HepG2 (cell line): Measurements from ENCODE around the gene LHX1. TPM values are rescaled to one million over a fixed set of nuclear protein-coding genes. Genes with fewer than 3 reads are reported as not detected.

Experiments used
- ATAC-seq: fragments of 200-7000 bp; cut with Tn5 transposase; 3 replicates; pipeline ENCODE4 v1.9.1; 2020; ENCODE audit warnings: mild to moderate bottlenecking, moderate library complexity
- BruUV-seq: library from RNA; stranded (reverse); fragments of 400-500 nt; replicated peaks from 2 replicates; lab custom pipeline; 2021; lab: Mats Ljungman, UMichigan
- CTCF ChIA-PET: fragments of 300-600 bp; formaldehyde crosslinking; extraction: SDS; loops from one replicate; lab custom pipeline; 2021; ENCODE audit warnings: low total read pairs, inconsistent platforms, low intra/inter-chr PET ratio; lab: Yijun Ruan, JAX
- POLR2A ChIA-PET: fragments of 350-600 bp; sonication (Branson Sonifier 250); formaldehyde crosslinking; loops from one replicate; lab custom pipeline; 2020; ENCODE audit warnings: antibody characterized with exemption, inconsistent platforms; lab: Yijun Ruan, JAX
- DNase-seq: peaks from one replicate; pipeline ENCODE4 v3.0.0-alpha.2; 2015; ENCODE audit warnings: low spot score
- FAIRE-seq: peaks from 3 replicates; lab custom pipeline; 2011; peaks lifted over from hg19 to GRCh38; lab: Jason Lieb, UNC
- H2AFZ ChIP-seq: one replicate; pipeline ENCODE4 v1.6.1; 2011; ENCODE audit warnings: low read length, inconsistent platforms
- H3K27ac ChIP-seq: fragments of 300-600 bp; 3 replicates; pipeline ENCODE4 v1.8.0; 2011; ENCODE audit warnings: mixed run types, mild to moderate bottlenecking, mixed read lengths, low read length, inconsistent platforms; ENCODE audit not compliant: insufficient read depth; ENCODE audit errors: extremely low read length
- H3K27me3 ChIP-seq, 2 experiments: fragments of 200-600 bp in 1 of 2; 2 replicates in 1 of 2; 3 replicates in 1 of 2; pipeline versions ENCODE4 v1.6.0 to v1.8.0; 2011; ENCODE audit warnings: low read length in 2 of 2, mild to moderate bottlenecking in 2 of 2, moderate library complexity in 2 of 2, inconsistent platforms in 1 of 2; ENCODE audit not compliant: insufficient read depth in 2 of 2, control insufficient read depth in 1 of 2
- H3K36me3 ChIP-seq, 2 experiments: fragments of 200-600 bp in 1 of 2; replicated peaks in 1 of 2; 2 replicates in 1 of 2; 3 replicates in 1 of 2; pipeline versions ENCODE4 v1.5.1 to v1.8.0; 2011; ENCODE audit warnings: low read length in 2 of 2, inconsistent platforms in 1 of 2; ENCODE audit not compliant: insufficient read depth in 2 of 2, control insufficient read depth in 1 of 2
- H3K4me1 ChIP-seq: 2 replicates; pipeline ENCODE4 v1.5.1; 2012; ENCODE audit warnings: low read length, inconsistent platforms; ENCODE audit not compliant: insufficient read depth
- H3K4me2 ChIP-seq: 2 replicates; pipeline ENCODE4 v1.6.0; 2011; ENCODE audit warnings: low read depth, low read length, inconsistent platforms
- H3K4me3 ChIP-seq, 3 experiments: fragments of 200-600 bp in 1 of 3; sonication (generic), shearing (Covaris generic) in 1 of 3; replicated peaks in 1 of 3; 2 replicates each; pipeline ENCODE4 v1.5.1; 2011 to 2016; ENCODE audit warnings: low read length in 3 of 3, inconsistent platforms in 2 of 3, low read depth in 2 of 3, mild to moderate bottlenecking in 2 of 3, control low read depth in 1 of 3, mixed read lengths in 1 of 3; ENCODE audit not compliant: insufficient read depth in 1 of 3
- H3K79me2 ChIP-seq: one replicate; pipeline ENCODE4 v1.6.1; 2011; ENCODE audit warnings: low read length, inconsistent platforms; ENCODE audit not compliant: insufficient read depth
- H3K9ac ChIP-seq: 2 replicates; pipeline ENCODE4 v1.6.0; 2011; ENCODE audit warnings: mild to moderate bottlenecking, low read depth, low read length, inconsistent platforms; ENCODE audit not compliant: insufficient read depth
- H3K9me3 ChIP-seq: 2 replicates; pipeline ENCODE4 v1.5.1; 2012; ENCODE audit warnings: mild to moderate bottlenecking, low read length
- H4K20me1 ChIP-seq: 2 replicates; pipeline ENCODE4 v1.6.0; 2011; ENCODE audit warnings: inconsistent platforms, mild to moderate bottlenecking, low read length, moderate library complexity; ENCODE audit not compliant: insufficient read depth
- ATM ChIP-seq: fragments of 450-650 bp; IDR thresholded peaks from 2 replicates; pipeline ENCODE4 v1.7.1; 2017; ENCODE audit warnings: mild to moderate bottlenecking, borderline replicate concordance
- EHMT2 ChIP-seq: fragments of 200-600 bp; sonication (generic); IDR thresholded peaks from 2 replicates; pipeline ENCODE4 v1.7.0; 2017; ENCODE audit warnings: antibody characterized with exemption, low read depth, low read length, borderline replicate concordance
- HNF4A ChIP-seq: sonication (generic); formaldehyde crosslinking; IDR thresholded peaks from 2 replicates; pipeline ENCODE4 v1.4.0; 2020; ENCODE audit warnings: missing genetic modification reagents
- IRF1 ChIP-seq: sonication (generic); formaldehyde crosslinking; IDR thresholded peaks from 2 replicates; pipeline ENCODE4 v1.4.0; 2020; ENCODE audit warnings: low read depth, mild to moderate bottlenecking, missing genetic modification reagents
- JUN ChIP-seq: sonication (generic); formaldehyde crosslinking; IDR thresholded peaks from 2 replicates; pipeline ENCODE4 v1.4.0; 2020; ENCODE audit warnings: mild to moderate bottlenecking, missing genetic modification reagents
- KDM5A ChIP-seq: fragments of 200-600 bp; sonication (generic); IDR thresholded peaks from 2 replicates; pipeline ENCODE4 v1.7.0; 2018; ENCODE audit warnings: antibody characterized with exemption, mild to moderate bottlenecking, low read length, borderline replicate concordance
- KLF9 ChIP-seq: IDR thresholded peaks from 2 replicates; pipeline ENCODE4 v1.6.1; 2016; ENCODE audit warnings: low read depth
- MED8 ChIP-seq: sonication (generic); formaldehyde crosslinking; IDR thresholded peaks from 2 replicates; pipeline ENCODE4 v1.8.1; 2023; ENCODE audit warnings: mild to moderate bottlenecking, missing genetic modification reagents; ENCODE audit not compliant: insufficient replicate concordance
- POGZ ChIP-seq: sonication (generic); formaldehyde crosslinking; IDR thresholded peaks from 2 replicates; pipeline ENCODE4 v1.4.0; 2020; ENCODE audit warnings: mild to moderate bottlenecking, missing genetic modification reagents
- RBM39 ChIP-seq: fragments of 200-400 bp; formaldehyde crosslinking; IDR thresholded peaks from one replicate; pipeline ENCODE4 v1.6.1; 2018; ENCODE audit warnings: antibody characterized with exemption, mild to moderate bottlenecking, low read depth, low read length; ENCODE audit not compliant: poor library complexity, severe bottlenecking
- RNF2 ChIP-seq: fragments of 450-650 bp; conservative IDR thresholded peaks from 2 replicates; pipeline ENCODE4 v1.6.1; 2016; ENCODE audit warnings: low read depth
- ZBTB7B ChIP-seq: sonication (generic); formaldehyde crosslinking; IDR thresholded peaks from 2 replicates; pipeline ENCODE4 v1.4.0; 2020; ENCODE audit warnings: missing genetic modification reagents
- ZC3H13 ChIP-seq: sonication (generic); formaldehyde crosslinking; IDR thresholded peaks from 2 replicates; pipeline ENCODE4 v1.8.1; 2023; ENCODE audit warnings: mild to moderate bottlenecking, missing genetic modification reagents, moderate library complexity
- ZNF138 ChIP-seq: sonication (generic); formaldehyde crosslinking; IDR thresholded peaks from 2 replicates; pipeline ENCODE4 v1.5.0; 2020; ENCODE audit warnings: mild to moderate bottlenecking, low read depth, missing genetic modification reagents
- ZNF263 ChIP-seq: sonication (generic); formaldehyde crosslinking; IDR thresholded peaks from 2 replicates; pipeline ENCODE4 v1.4.0; 2020; ENCODE audit warnings: missing genetic modification reagents
- ZNF547 ChIP-seq: sonication (generic); formaldehyde crosslinking; IDR thresholded peaks from 2 replicates; pipeline ENCODE4 v1.5.1; 2020; ENCODE audit warnings: mild to moderate bottlenecking, missing genetic modification reagents
- ZNF720 ChIP-seq: sonication (generic); formaldehyde crosslinking; IDR thresholded peaks from 2 replicates; pipeline ENCODE4 v1.4.0; 2020; ENCODE audit warnings: missing genetic modification reagents
- WGBS: methylation state at CpG from one replicate; pipeline ENCODE4 v1.1.6; 2017; ENCODE audit warnings: low lambda C conversion rate; 5-methylcytosine and 5-hydroxymethylcytosine counted together
- in situ Hi-C: cut with HindIII; loops from 2 replicates; pipeline ENCODE4 v1.10.0; 2017; ENCODE audit warnings: low pct_unique_long_range_greater_than_20kb; ENCODE audit not compliant: extremely low pct_ligation_motif_present
- intact Hi-C: fragments of 100-400 bp; cut with micrococcal nuclease; formaldehyde crosslinking; loops from one replicate; pipeline ENCODE4 v1.10.0; 2022; ENCODE audit not compliant: unreplicated experiment
- polyA plus RNA-seq, 8 experiments: library from polyadenylated mRNA; depleted of rRNA in 3 of 8; stranded (reverse) in 7 of 8; unstranded in 1 of 8; fragments of >200 nt; fragmentation: Illumina TruSeq in 4 of 8; extraction: Trizol in 4 of 8; gene quantifications; 2 replicates each; pipeline versions ENCODE4 v1.2.1 to v1.2.3, GENCODE V29; 2011 to 2016; ENCODE audit warnings: low read depth in 4 of 8, missing spikeins in 1 of 8, mixed read lengths in 1 of 8; ENCODE audit not compliant: insufficient read depth in 1 of 8
- total RNA-seq, 5 experiments: library from RNA; depleted of rRNA; stranded (reverse); fragments of >200 nt; fragmentation: Illumina TruSeq; extraction: Trizol; gene quantifications; 2 replicates each; pipeline ENCODE4 v1.2.3, GENCODE V29; 2016; ENCODE audit warnings: low read depth in 1 of 5
- TF ChIP-seq, protein P1 (sequence below): sonication (generic); formaldehyde crosslinking; IDR thresholded peaks from 2 replicates; pipeline ENCODE4 v1.4.0; 2020; ENCODE audit warnings: missing genetic modification reagents, borderline replicate concordance
- TF ChIP-seq, protein P2 (sequence below): sonication (generic); formaldehyde crosslinking; IDR thresholded peaks from 2 replicates; pipeline ENCODE4 v1.4.0; 2020; ENCODE audit warnings: missing genetic modification reagents, low read depth, mild to moderate bottlenecking, borderline replicate concordance

LHX1 gene
- total and polyA plus RNA-seq, 2 of the 13 experiments (the other 11 are each of a cell fraction or from before 2014, with no cell fraction given): not detected

DNA sequence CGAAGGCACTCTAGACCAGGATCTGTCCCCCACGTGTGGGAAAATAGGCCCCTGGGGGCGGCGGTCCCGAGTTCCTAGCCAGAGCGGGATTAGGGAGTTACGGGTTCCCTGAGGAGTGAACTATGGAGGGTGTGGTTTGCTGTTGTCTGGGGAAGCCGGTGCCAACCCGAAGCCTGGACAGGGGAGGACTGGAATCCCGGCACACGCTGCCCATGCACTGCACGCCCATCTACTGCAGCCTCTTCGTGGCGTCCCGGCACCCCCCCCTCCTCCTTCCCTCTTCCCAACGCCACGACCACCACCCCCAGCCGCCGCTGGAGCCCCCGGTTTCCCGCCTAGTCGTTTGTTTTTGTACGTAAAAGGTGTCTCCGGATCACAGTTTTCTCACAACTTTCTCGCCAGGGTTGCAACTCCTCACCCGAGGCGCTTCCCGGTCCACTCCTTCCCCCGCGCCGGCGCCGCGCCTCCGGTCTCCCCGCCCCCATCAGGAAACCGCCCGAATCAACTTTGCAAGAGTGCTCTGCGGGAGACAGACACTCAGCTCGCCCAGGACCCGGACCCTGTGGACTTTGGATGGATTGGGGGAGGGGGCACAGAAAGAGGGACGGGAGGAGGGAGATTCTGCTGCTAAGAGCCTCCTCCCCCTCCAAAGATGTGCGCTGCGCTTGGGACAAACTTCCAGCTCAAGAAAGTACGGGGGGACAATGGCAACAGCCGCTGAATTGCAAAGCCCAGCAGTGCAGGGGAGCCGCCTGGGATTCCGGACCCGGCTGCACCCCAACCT, 1.4 kb upstream of the LHX1 start:
- DNase-seq: no peak
- no peak overlapping the region for H3K27ac ChIP-seq
- POLR2A ChIA-PET: interaction anchor here (0.8 kb wide), 1 partner anchor 13 kb away, joined by 3 read pairs; the partner anchor contains the start of gene AATF

More for the DNA sequence above, 1.4 kb upstream of the LHX1 start:
- in situ Hi-C loops: no loop called here
- peak overlapping the region; percentile 66 for H3K4me2 ChIP-seq
- peaks cover 57% of the 10 kb centered on the region for H3K4me1 ChIP-seq
- ATAC-seq (peak; percentile 23; the same call in 1 of the 3 replicates), FAIRE-seq (no peak)
- no peaks in the 10 kb centered on the region for H3K79me2 ChIP-seq
- intact Hi-C loops: no loop called here
- peaks cover 21% of the 10 kb centered on the region; the same call in 1 of the 2 replicates for H4K20me1 ChIP-seq
- 2% methylated on average over 36 of the region's 49 CpGs for WGBS
- no peak overlapping the region for H2AFZ ChIP-seq
- BruUV-seq: no TSS peak
- peak; percentile 40 for TF ChIP-seq HNF4A (CRISPR knock-in tag)
- TF ChIP-seq ATM: no peak
- TF ChIP-seq RNF2: 0 out of 2 replicates have a peak, but pooled peaks have one; percentile 26
- TF ChIP-seq ZNF263 (CRISPR knock-in tag): peak; percentile 89
- no peak for TF ChIP-seq ZNF720 (CRISPR knock-in tag)
- TF ChIP-seq POGZ (CRISPR knock-in tag): no peak
- no peak for TF ChIP-seq MED8 (CRISPR knock-in tag)
- no peak for TF ChIP-seq EHMT2
- no peak for TF ChIP-seq ZNF547 (CRISPR knock-in tag)
- peak; percentile 32 for TF ChIP-seq RBM39
- TF ChIP-seq JUN (CRISPR knock-in tag): no peak
- TF ChIP-seq IRF1: no peak
- TF ChIP-seq, protein P1, sequence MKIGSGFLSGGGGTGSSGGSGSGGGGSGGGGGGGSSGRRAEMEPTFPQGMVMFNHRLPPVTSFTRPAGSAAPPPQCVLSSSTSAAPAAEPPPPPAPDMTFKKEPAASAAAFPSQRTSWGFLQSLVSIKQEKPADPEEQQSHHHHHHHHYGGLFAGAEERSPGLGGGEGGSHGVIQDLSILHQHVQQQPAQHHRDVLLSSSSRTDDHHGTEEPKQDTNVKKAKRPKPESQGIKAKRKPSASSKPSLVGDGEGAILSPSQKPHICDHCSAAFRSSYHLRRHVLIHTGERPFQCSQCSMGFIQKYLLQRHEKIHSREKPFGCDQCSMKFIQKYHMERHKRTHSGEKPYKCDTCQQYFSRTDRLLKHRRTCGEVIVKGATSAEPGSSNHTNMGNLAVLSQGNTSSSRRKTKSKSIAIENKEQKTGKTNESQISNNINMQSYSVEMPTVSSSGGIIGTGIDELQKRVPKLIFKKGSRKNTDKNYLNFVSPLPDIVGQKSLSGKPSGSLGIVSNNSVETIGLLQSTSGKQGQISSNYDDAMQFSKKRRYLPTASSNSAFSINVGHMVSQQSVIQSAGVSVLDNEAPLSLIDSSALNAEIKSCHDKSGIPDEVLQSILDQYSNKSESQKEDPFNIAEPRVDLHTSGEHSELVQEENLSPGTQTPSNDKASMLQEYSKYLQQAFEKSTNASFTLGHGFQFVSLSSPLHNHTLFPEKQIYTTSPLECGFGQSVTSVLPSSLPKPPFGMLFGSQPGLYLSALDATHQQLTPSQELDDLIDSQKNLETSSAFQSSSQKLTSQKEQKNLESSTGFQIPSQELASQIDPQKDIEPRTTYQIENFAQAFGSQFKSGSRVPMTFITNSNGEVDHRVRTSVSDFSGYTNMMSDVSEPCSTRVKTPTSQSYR (CRISPR knock-in tag): peak; percentile 43; the same call in 1 of the 2 replicates
- TF ChIP-seq, protein P2, sequence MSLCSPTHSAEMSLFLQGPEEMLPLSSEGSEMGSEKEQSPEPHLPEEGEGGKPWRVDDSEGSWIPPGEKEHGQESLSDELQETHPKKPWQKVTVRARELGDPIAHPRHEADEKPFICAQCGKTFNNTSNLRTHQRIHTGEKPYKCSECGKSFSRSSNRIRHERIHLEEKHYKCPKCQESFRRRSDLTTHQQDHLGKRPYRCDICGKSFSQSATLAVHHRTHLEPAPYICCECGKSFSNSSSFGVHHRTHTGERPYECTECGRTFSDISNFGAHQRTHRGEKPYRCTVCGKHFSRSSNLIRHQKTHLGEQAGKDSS: no peak
- TF ChIP-seq KDM5A: no peak
- TF ChIP-seq KLF9: no peak
- no peak for TF ChIP-seq ZNF138 (CRISPR knock-in tag)
- TF ChIP-seq ZBTB7B (CRISPR knock-in tag): 0 out of 2 replicates have a peak, but pooled peaks have one; percentile 8
- TF ChIP-seq ZC3H13 (CRISPR knock-in tag): no peak
- no peaks in the 10 kb centered on the region for H3K36me3 ChIP-seq
- H3K4me3 ChIP-seq: peak overlapping the region; percentile 8 to 58 (median 26); a peak in 4 of 6 replicates
- peaks cover 54 to 96% of the 10 kb centered on the region in 2 experiments for H3K27me3 ChIP-seq
- CTCF ChIA-PET: no interaction called here
- no peaks in the 10 kb centered on the region for H3K9me3 ChIP-seq
- no peak overlapping the region for H3K9ac ChIP-seq
